A673 (cell line): Measurements from ENCODE around the gene ZNF330. TPM values are rescaled to one million over a fixed set of nuclear protein-coding genes. Genes with fewer than 3 reads are reported as not detected.

Source experiments
- BruUV-seq: library from RNA; stranded (reverse); fragments of 400-500 nt; replicated peaks from 2 replicates; lab custom pipeline; 2021; lab: Mats Ljungman, UMichigan
- CTCF ChIA-PET: fragments of 300-600 bp; sonication (Branson Sonifier 250); formaldehyde crosslinking; loops from one replicate; lab custom pipeline; 2022; ENCODE audit warnings: antibody characterized with exemption; lab: Charles Lee
- POLR2A ChIA-PET: fragments of 300-600 bp; sonication (Branson Sonifier 250); formaldehyde crosslinking; loops from one replicate; lab custom pipeline; 2022; ENCODE audit warnings: antibody characterized with exemption; ENCODE audit not compliant: low non-redundant PET; lab: Charles Lee
- DNase-seq: peaks from one replicate; pipeline ENCODE4 v3.0.0-alpha.2; 2015; ENCODE audit warnings: low spot score
- H3K27ac ChIP-seq: fragments of 200-600 bp; sonication (generic); 2 replicates; pipeline ENCODE4 v1.5.1; 2016; ENCODE audit warnings: mixed run types, low read depth, mild to moderate bottlenecking, mixed read lengths, antibody characterized with exemption, low read length; ENCODE audit not compliant: poor library complexity, severe bottlenecking
- H3K27me3 ChIP-seq: fragments of 200-600 bp; sonication (generic); replicated peaks from 2 replicates; pipeline ENCODE4 v1.6.1; 2017; ENCODE audit warnings: mixed run types, low read depth, mild to moderate bottlenecking, mixed read lengths, antibody characterized with exemption, low read length; ENCODE audit not compliant: insufficient read depth, poor library complexity
- H3K36me3 ChIP-seq: fragments of 200-600 bp; sonication (generic); 2 replicates; pipeline ENCODE4 v1.6.1; 2016; ENCODE audit warnings: mixed run types, mild to moderate bottlenecking, mixed read lengths, antibody characterized with exemption, low read length; ENCODE audit not compliant: insufficient read depth, poor library complexity, severe bottlenecking
- H3K4me1 ChIP-seq: fragments of 200-600 bp; sonication (generic); 2 replicates; pipeline ENCODE4 v1.6.1; 2017; ENCODE audit warnings: mixed run types, mild to moderate bottlenecking, mixed read lengths, antibody characterized with exemption, low read length; ENCODE audit not compliant: insufficient read depth, poor library complexity, severe bottlenecking
- H3K4me3 ChIP-seq: fragments of 200-600 bp; sonication (generic); 2 replicates; pipeline ENCODE4 v1.5.1; 2016; ENCODE audit warnings: low read depth, mixed run types, mild to moderate bottlenecking, mixed read lengths, low read length; ENCODE audit not compliant: poor library complexity, severe bottlenecking
- H3K9me3 ChIP-seq: fragments of 200-600 bp; sonication (generic); 2 replicates; pipeline ENCODE4 v1.6.1; 2016; ENCODE audit warnings: mixed run types, low read depth, mild to moderate bottlenecking, mixed read lengths, antibody characterized with exemption, low read length; ENCODE audit not compliant: poor library complexity, severe bottlenecking
- EZH2 ChIP-seq: fragments of 200-600 bp; sonication (generic); IDR thresholded peaks from 2 replicates; pipeline ENCODE4 v1.6.1; 2017; ENCODE audit warnings: borderline replicate concordance, low read depth, mild to moderate bottlenecking, mixed read lengths, antibody characterized with exemption, low read length; ENCODE audit not compliant: poor library complexity, severe bottlenecking
- intact Hi-C: fragments of 100-400 bp; cut with micrococcal nuclease; formaldehyde crosslinking; loops from one replicate; pipeline ENCODE4 v1.10.0; 2022; ENCODE audit not compliant: unreplicated experiment
- total RNA-seq: library from RNA; stranded (reverse); gene quantifications from 2 replicates; pipeline ENCODE4 v1.2.3, GENCODE V29; 2021
- TF ChIP-seq, protein P1 (sequence below): fragments of 300-800, 200-600 bp; sonication (generic); conservative IDR thresholded peaks from 2 replicates; pipeline ENCODE4 v1.5.1; 2017; ENCODE audit warnings: low read depth, mild to moderate bottlenecking, antibody characterized with exemption, low read length, moderate library complexity, mixed read lengths

ZNF330 gene
- total RNA-seq, 1 experiment from 2014 or later = 43.1 TPM

DNA sequence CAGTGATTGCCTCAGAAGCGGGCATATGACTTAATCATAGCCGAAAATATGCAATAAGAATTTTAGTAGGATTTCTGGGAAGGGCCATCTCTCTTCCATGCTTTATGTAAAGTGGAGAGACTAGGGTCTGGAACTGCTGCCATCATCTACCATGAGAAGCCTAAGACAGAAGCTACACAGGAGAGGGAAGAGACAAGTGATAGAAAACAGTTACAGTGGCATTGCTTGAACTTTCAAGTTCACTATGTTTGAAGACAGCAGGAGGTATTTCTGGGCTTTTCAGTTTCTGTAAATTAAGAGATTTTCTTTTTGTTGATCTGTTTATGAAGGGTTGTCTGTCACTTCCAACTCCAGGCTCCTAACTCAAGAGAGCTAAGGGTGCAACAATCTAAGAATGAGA is 62.5 kb downstream of the ZNF330 start:
- H3K4me1 ChIP-seq = no peaks in the 10 kb centered on the region
- intact Hi-C loops = no loop called here
- no peak for DNase-seq
- no peaks in the 10 kb centered on the region for H3K9me3 ChIP-seq
- no peaks in the 10 kb centered on the region for H3K27me3 ChIP-seq
- no peaks in the 10 kb centered on the region for H3K36me3 ChIP-seq
- ChIA-PET CTCF (no interaction called here), POLR2A (no interaction called here)
- no peak overlapping the region for H3K4me3 ChIP-seq
- BruUV-seq = no TSS peak
- TF ChIP-seq EZH2 = no peak
- TF ChIP-seq, protein P1, sequence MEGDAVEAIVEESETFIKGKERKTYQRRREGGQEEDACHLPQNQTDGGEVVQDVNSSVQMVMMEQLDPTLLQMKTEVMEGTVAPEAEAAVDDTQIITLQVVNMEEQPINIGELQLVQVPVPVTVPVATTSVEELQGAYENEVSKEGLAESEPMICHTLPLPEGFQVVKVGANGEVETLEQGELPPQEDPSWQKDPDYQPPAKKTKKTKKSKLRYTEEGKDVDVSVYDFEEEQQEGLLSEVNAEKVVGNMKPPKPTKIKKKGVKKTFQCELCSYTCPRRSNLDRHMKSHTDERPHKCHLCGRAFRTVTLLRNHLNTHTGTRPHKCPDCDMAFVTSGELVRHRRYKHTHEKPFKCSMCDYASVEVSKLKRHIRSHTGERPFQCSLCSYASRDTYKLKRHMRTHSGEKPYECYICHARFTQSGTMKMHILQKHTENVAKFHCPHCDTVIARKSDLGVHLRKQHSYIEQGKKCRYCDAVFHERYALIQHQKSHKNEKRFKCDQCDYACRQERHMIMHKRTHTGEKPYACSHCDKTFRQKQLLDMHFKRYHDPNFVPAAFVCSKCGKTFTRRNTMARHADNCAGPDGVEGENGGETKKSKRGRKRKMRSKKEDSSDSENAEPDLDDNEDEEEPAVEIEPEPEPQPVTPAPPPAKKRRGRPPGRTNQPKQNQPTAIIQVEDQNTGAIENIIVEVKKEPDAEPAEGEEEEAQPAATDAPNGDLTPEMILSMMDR = no peak
- H3K27ac ChIP-seq = no peak overlapping the region

DNA sequence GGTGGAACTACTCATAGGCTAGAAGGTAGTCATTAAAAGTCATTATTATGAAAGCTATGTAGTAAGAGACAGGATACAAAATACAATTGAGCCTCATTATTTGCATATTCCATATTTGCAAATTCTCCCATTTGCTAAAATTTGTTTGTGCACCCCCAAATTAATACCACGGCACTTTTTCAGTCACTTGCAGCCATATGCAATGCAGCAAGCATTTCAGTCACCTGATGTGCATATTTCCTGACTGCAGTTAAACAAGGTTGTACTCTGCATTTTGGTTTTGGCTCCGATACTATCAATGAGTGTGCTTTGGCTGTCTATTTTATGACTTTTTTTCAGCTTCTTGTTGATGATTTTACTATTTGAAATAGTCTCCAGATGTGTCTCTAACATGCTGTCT is 62.9 kb downstream of the ZNF330 start:
- Histone ChIP-seq H3K9me3 (no peaks in the 10 kb centered on the region), H3K36me3 (no peaks in the 10 kb centered on the region), H3K27ac (no peak overlapping the region), H3K4me1 (no peaks in the 10 kb centered on the region), H3K4me3 (no peak overlapping the region), H3K27me3 (no peaks in the 10 kb centered on the region)
- POLR2A ChIA-PET = no interaction called here
- CTCF ChIA-PET = no interaction called here
- TF ChIP-seq, protein P1 = no peak
- TF ChIP-seq EZH2 = no peak
- DNase-seq = no peak
- no TSS peak for BruUV-seq
- intact Hi-C loops = no loop called here

Other genes with a start within 250 kb of the ZNF330 start
- gene RNF150, start 87.4 kb upstream of the ZNF330 start, total RNA-seq = 2.7 and 3.8 TPM in 2 replicates